ENCODE data around the gene TFR2.

GRCh38 chr7:100590077-100590737, 51.1 kb downstream of the TFR2 start:
- no peak for TF ChIP-seq CTCF (IDR thresholded peaks at IDR 0.05; ENCODE audit: insufficient read depth, low read length, poor library complexity, severe bottlenecking)
- TF ChIP-seq EZH2phosphoT487 (conservative IDR thresholded peaks at IDR 0.05; ENCODE audit: low read length) = no peak

All from SU-DHL-6 (cell line).